ENCODE data around the gene CD2AP. TPM values are rescaled to one million over a fixed set of nuclear protein-coding genes. Genes with fewer than 3 reads are reported as not detected.

CD2AP gene, protein sequence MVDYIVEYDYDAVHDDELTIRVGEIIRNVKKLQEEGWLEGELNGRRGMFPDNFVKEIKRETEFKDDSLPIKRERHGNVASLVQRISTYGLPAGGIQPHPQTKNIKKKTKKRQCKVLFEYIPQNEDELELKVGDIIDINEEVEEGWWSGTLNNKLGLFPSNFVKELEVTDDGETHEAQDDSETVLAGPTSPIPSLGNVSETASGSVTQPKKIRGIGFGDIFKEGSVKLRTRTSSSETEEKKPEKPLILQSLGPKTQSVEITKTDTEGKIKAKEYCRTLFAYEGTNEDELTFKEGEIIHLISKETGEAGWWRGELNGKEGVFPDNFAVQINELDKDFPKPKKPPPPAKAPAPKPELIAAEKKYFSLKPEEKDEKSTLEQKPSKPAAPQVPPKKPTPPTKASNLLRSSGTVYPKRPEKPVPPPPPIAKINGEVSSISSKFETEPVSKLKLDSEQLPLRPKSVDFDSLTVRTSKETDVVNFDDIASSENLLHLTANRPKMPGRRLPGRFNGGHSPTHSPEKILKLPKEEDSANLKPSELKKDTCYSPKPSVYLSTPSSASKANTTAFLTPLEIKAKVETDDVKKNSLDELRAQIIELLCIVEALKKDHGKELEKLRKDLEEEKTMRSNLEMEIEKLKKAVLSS
- 10 to 100 TPM; 22.3 to 39.7 (median 23.6) TPM for total RNA-seq
- 34.7 TPM for total RNA-seq (2013)
- 65.9 to 133 (median 86.8) reads per million in 29 experiments for total RNA-seq

DNA sequence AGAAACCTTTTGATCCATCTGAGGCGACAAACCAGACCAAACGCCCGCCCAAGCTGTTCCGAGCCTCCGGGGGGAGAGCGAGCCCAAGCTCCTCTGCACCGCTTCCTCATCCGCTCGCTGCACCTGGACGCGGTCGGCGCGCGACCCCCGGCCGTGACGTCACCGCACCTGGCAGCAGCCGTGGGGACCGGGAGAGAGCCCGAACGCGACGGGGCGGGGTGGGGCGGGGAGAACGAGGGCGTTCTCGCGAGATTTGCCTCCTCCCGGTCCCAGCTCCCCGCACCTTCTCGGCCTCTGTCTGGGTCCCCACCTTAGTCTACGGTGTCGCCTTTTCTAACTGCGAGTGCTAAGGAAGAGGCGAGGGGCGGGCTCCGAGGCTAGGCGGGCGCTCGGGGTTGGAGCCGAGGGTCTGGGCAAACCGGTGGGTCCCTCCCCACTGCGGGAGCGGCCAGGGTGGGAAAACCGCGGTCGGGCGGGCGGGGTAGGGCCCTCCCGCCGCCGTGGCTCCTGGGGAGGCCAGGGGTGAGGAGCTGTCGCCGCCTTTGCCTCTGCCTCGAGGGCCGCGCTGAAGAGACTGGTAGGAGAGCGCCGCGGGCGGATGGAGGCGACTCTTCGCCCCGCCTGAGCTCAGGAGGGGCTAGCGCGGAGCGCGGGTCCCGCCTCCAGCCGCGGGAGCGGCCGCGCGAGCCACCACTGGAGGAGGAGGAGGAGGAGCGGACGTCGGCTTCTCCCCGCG, at the start of gene CD2AP:
Gene CD2AP, plus strand, starts transcription at position 293 of the 736 bp plus-strand sequence. CDS start 456 bp downstream, outside the sequence.
- no peaks in the 10 kb centered on the region for H3K9me3 ChIP-seq
- DNase-seq (peak; percentile 85 to 94 (median 90)), ATAC-seq (replicated peaks in 1 of 4) (peak; percentile 85 to 89 (median 86))
- peaks cover 10 to 20% of the 10 kb centered on the region in 2 experiments for H3K4me1 ChIP-seq (ENCODE audit: control insufficient read depth in 1 of 2, extremely low read depth in 1 of 2, insufficient read depth in 2 of 2, low read length in 2 of 2)
- ChIA-PET POLR2A (interaction anchor here (0.5 to 2.9 kb wide), 11 partner anchors 10 to 1348 kb away, joined by 3 to 9 read pairs (median 3); no protein-coding TSS in a partner anchor), CTCF (interaction anchor here in 1 of 2 donors (0.6 to 1.9 kb wide), 10 partner anchors 9 to 305 kb away, joined by 3 to 15 read pairs (median 4); no protein-coding TSS in a partner anchor)
- H3K4me3 ChIP-seq (ENCODE audit: control insufficient read depth in 1 of 2, extremely low read depth in 1 of 2, low read length in 1 of 2), result peak within 1 kb of the TSS; percentile 84 to 89
- peaks cover 38 to 53% (median 40%) of the 10 kb centered on the region in 3 donors for H3K4me1 Mint-ChIP-seq
- peak within 1 kb of the TSS; percentile 93 to 99 (median 99) for H3K4me3 Mint-ChIP-seq
- H3K36me3 ChIP-seq (ENCODE audit: control insufficient read depth in 2 of 2, extremely low read depth in 1 of 2, insufficient read depth in 1 of 2, low read length in 1 of 2), result no peaks in the 10 kb centered on the region
- no peaks in the 10 kb centered on the region for H3K36me3 Mint-ChIP-seq
- H3K27ac Mint-ChIP-seq, result peak within 1 kb of the TSS; percentile 98 to 99
- H3K27me3 Mint-ChIP-seq, result no peaks in the 10 kb centered on the region
- WGBS (ENCODE audit: insufficient coverage), result 0% methylated on average over 78 of the region's 83 CpGs
- H3K9me3 Mint-ChIP-seq, result no peaks in the 10 kb centered on the region
- H3K27me3 ChIP-seq (replicated peaks in 1 of 2; ENCODE audit: control insufficient read depth in 2 of 2, extremely low read depth in 1 of 2, insufficient read depth in 2 of 2, low read length in 1 of 2), result no peaks in the 10 kb centered on the region
- H3K27ac ChIP-seq (ENCODE audit: low read length), result peak within 1 kb of the TSS; percentile 92

DNA sequence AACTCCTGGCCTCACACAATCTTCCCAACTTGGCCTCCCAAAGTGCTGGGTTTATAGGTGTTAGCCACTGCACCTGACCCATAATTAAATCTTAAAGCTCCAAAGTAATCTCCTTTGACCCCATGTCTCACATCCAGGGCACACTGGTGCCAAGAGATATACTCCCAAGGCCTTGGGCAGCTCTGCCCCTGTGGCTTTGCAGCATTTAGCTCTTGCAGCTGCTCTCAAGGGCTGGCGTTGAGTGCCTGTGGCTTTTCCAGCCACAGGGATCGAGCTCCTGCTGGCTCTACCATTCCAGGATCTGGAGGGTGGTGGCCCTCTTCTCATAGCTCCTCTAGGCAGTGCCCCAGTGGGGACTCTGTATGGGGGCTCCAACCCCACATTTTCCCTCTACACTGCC, 49.3 kb upstream of the CD2AP start:
- no peak for ATAC-seq (replicated peaks in 1 of 4)
- ChIA-PET CTCF (no interaction called here), POLR2A (no interaction called here)
- Histone ChIP-seq H3K4me3 (ENCODE audit: control insufficient read depth in 1 of 2, extremely low read depth in 1 of 2, low read length in 1 of 2) (no peak overlapping the region), H3K36me3 (ENCODE audit: control insufficient read depth in 2 of 2, extremely low read depth in 1 of 2, insufficient read depth in 1 of 2, low read length in 1 of 2) (no peaks in the 10 kb centered on the region), H3K9me3 (no peaks in the 10 kb centered on the region), H3K4me1 (ENCODE audit: control insufficient read depth in 1 of 2, extremely low read depth in 1 of 2, insufficient read depth in 2 of 2, low read length in 2 of 2) (no peaks in the 10 kb centered on the region), H3K27me3 (replicated peaks in 1 of 2; ENCODE audit: control insufficient read depth in 2 of 2, extremely low read depth in 1 of 2, insufficient read depth in 2 of 2, low read length in 1 of 2) (no peaks in the 10 kb centered on the region), H3K27ac (ENCODE audit: low read length) (no peak overlapping the region)
- DNase-seq, result no peak
- Mint-ChIP-seq H3K27ac (no peak overlapping the region), H3K4me3 (no peak overlapping the region), H3K27me3 (no peaks in the 10 kb centered on the region), H3K9me3 (peaks cover 22 to 24% (median 23%) of the 10 kb centered on the region in 3 donors), H3K4me1 (no peaks in the 10 kb centered on the region), H3K36me3 (peaks cover 13% of the 10 kb centered on the region)
- 43% methylated on average over 1 of the region's 2 CpGs for whole genome bisulfite sequencing (ENCODE audit: insufficient coverage)

DNA sequence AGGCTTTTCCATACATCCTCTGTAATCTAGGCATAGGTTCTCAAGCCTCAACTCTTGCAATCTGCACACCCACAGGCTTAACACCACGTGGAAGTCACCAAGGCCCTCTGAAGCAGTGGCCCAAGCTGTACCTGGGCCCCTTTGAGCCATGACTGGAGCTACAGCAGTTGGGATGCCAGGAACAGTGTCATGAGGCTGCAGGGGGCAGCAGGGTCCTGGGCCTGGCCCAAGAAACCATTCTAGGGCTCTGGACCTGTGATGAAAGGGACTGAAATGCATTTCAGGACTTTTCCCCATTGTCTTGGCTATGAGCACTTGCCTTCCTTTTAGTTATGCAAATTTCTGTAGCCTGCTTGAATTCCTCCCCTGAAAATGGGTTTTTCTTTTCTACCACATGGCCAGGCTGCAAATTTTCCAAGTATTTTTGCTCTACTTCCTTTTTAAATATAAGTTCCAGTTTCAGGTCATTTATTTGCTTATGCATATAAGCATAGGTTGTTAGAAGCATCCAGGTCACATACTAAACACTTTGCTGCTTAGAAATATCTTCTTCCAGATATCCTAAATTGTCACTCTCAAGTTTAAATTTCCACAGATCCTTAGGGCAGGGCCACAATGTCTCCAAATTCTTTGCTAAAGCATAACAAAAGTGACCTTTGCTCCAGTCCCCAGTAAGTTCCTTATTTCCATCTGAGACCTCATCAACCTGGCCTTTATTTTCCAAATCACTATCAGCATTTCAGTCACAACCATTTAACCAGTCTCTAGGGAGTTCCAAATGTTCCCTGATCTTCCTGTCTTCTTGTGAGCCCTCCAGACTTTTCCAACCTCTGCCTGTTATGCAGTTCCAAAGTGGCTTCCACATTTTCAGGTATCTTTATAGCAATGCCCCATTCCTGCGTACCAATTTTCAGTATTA, 48.6 kb upstream of the CD2AP start:
- Histone ChIP-seq H3K36me3 (ENCODE audit: control insufficient read depth in 2 of 2, extremely low read depth in 1 of 2, insufficient read depth in 1 of 2, low read length in 1 of 2) (no peaks in the 10 kb centered on the region), H3K4me1 (ENCODE audit: control insufficient read depth in 1 of 2, extremely low read depth in 1 of 2, insufficient read depth in 2 of 2, low read length in 2 of 2) (no peaks in the 10 kb centered on the region), H3K27ac (ENCODE audit: low read length) (no peak overlapping the region), H3K9me3 (no peaks in the 10 kb centered on the region), H3K4me3 (ENCODE audit: control insufficient read depth in 1 of 2, extremely low read depth in 1 of 2, low read length in 1 of 2) (no peak overlapping the region), H3K27me3 (replicated peaks in 1 of 2; ENCODE audit: control insufficient read depth in 2 of 2, extremely low read depth in 1 of 2, insufficient read depth in 2 of 2, low read length in 1 of 2) (no peaks in the 10 kb centered on the region)
- ChIA-PET CTCF (no interaction called here), POLR2A (no interaction called here)
- ATAC-seq (replicated peaks in 1 of 4), result no peak
- Mint-ChIP-seq H3K36me3 (peaks cover 13% of the 10 kb centered on the region), H3K4me1 (no peaks in the 10 kb centered on the region), H3K27ac (no peak overlapping the region), H3K27me3 (no peaks in the 10 kb centered on the region), H3K4me3 (no peak overlapping the region), H3K9me3 (peaks cover 22 to 24% (median 23%) of the 10 kb centered on the region in 3 donors)
- WGBS (ENCODE audit: insufficient coverage), result 29% methylated on average over 1 of the region's 2 CpGs
- no peak for DNase-seq

DNA sequence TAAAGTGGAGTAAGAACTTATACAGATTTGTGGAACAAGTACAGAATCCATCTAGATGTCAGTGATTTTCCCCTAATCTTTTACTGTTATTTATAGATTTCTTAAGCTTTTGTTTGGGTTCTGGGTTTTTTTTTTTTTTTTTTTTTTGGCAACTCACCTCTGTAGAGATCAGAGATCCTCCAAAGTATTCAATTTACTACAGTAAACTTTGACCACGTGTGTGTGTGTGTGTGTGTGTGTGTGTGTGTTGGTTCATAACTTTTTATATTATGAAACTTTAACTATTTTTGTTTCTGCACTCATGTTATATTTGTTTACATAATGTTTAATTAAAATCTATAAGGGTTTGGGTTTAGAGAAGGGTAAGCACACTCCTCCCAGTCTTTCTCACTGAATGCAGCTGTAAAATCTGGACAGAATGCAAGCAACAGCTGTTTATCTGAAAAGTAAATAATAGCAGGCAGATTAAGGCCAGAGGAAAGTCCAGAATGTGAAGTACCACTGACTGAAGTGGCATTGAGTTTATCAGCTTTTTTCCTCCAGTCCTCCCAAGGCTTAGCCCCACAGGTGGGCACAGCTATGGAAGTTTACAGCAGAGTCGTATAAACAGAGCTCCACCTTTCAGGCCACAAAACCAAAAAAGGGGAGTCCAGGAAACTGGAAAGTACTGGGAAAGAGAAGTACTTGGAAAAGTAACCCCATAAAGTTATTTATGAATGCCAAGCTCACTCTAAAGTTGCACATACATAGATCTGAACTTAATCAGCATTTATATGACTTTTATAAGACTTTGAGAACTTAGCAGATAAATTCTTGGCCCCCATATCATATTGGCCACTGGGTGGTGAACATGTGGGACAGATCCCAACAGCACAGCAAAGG, 43.0 kb upstream of the CD2AP start:
- CTCF ChIA-PET, result interaction anchor here (0.6 to 0.7 kb wide), 2 partner anchors 128 to 1580 kb away, joined by 3 to 4 read pairs; no protein-coding TSS in a partner anchor
- no peak for ATAC-seq (replicated peaks in 1 of 4)

DNA sequence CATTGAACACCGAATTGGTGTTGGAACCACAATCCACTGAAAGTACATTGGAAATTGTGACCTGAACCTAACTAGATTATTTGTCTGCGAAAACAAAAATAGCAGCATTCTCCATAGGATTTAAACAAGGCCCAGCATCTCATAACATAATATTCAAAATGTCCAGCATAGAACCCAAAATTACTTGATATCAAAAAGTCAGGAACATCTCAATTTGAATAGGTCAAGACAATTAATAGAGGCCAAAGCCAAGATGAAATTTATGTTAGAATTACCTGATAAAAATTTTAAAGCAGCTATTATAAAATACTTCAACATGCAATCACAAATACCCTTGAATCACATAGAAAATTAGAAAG, 42.4 kb upstream of the CD2AP start:
- ATAC-seq (replicated peaks in 1 of 4) (no peak), DNase-seq (no peak)
- no peak overlapping the region for H3K4me3 Mint-ChIP-seq
- Histone ChIP-seq H3K9me3 (no peaks in the 10 kb centered on the region), H3K27ac (ENCODE audit: low read length) (no peak overlapping the region), H3K4me3 (ENCODE audit: control insufficient read depth in 1 of 2, extremely low read depth in 1 of 2, low read length in 1 of 2) (no peak overlapping the region), H3K27me3 (replicated peaks in 1 of 2; ENCODE audit: control insufficient read depth in 2 of 2, extremely low read depth in 1 of 2, insufficient read depth in 2 of 2, low read length in 1 of 2) (no peaks in the 10 kb centered on the region), H3K4me1 (ENCODE audit: control insufficient read depth in 1 of 2, extremely low read depth in 1 of 2, insufficient read depth in 2 of 2, low read length in 2 of 2) (no peaks in the 10 kb centered on the region), H3K36me3 (ENCODE audit: control insufficient read depth in 2 of 2, extremely low read depth in 1 of 2, insufficient read depth in 1 of 2, low read length in 1 of 2) (no peaks in the 10 kb centered on the region)
- H3K27ac Mint-ChIP-seq, result no peak overlapping the region
- ChIA-PET POLR2A (no interaction called here), CTCF (no interaction called here)
- peaks cover 6 to 11% (median 9%) of the 10 kb centered on the region in 3 donors for H3K9me3 Mint-ChIP-seq
- no peaks in the 10 kb centered on the region for H3K4me1 Mint-ChIP-seq
- whole genome bisulfite sequencing (ENCODE audit: insufficient coverage), result no CpG with 5 or more reads among the region's 2 CpGs
- H3K36me3 Mint-ChIP-seq, result peaks cover 9% of the 10 kb centered on the region
- no peaks in the 10 kb centered on the region for H3K27me3 Mint-ChIP-seq

More for the DNA sequence above, 43.0 kb upstream of the CD2AP start:
- Histone ChIP-seq H3K9me3 (no peaks in the 10 kb centered on the region), H3K36me3 (ENCODE audit: control insufficient read depth in 2 of 2, extremely low read depth in 1 of 2, insufficient read depth in 1 of 2, low read length in 1 of 2) (no peaks in the 10 kb centered on the region), H3K27me3 (replicated peaks in 1 of 2; ENCODE audit: control insufficient read depth in 2 of 2, extremely low read depth in 1 of 2, insufficient read depth in 2 of 2, low read length in 1 of 2) (no peaks in the 10 kb centered on the region), H3K4me3 (ENCODE audit: control insufficient read depth in 1 of 2, extremely low read depth in 1 of 2, low read length in 1 of 2) (no peak overlapping the region), H3K4me1 (ENCODE audit: control insufficient read depth in 1 of 2, extremely low read depth in 1 of 2, insufficient read depth in 2 of 2, low read length in 2 of 2) (no peaks in the 10 kb centered on the region), H3K27ac (ENCODE audit: low read length) (no peak overlapping the region)
- POLR2A ChIA-PET, result interaction anchor here (0.6 to 0.7 kb wide), 2 partner anchors 22 to 153 kb away, joined by 3 to 9 read pairs; no protein-coding TSS in a partner anchor
- WGBS (ENCODE audit: insufficient coverage), result no CpG with 5 or more reads among the region's 2 CpGs
- Mint-ChIP-seq H3K4me3 (no peak overlapping the region), H3K36me3 (peaks cover 9% of the 10 kb centered on the region), H3K27ac (no peak overlapping the region), H3K9me3 (peaks cover 6 to 16% (median 13%) of the 10 kb centered on the region in 3 donors), H3K27me3 (no peaks in the 10 kb centered on the region), H3K4me1 (no peaks in the 10 kb centered on the region)
- DNase-seq, result no peak

Data from T-cell (primary cell).